Neural crest cell (in vitro differentiated cells): Measurements from ENCODE around the gene LACTBL1. TPM values are rescaled to one million over a fixed set of nuclear protein-coding genes. Genes with fewer than 3 reads are reported as not detected.

Experiments
- DNase-seq: peaks from one replicate; pipeline ENCODE4 v3.0.0; 2021; ENCODE audit warnings: low read depth, mixed read lengths, low spot score
- H3K27ac Mint-ChIP-seq: one replicate; pipeline ENCODE4 v1.8.0; 2021; ENCODE audit warnings: mild to moderate bottlenecking, mixed read lengths; ENCODE audit not compliant: unreplicated experiment
- H3K27me3 Mint-ChIP-seq: 2 replicates; pipeline ENCODE4 v1.8.0; 2021; ENCODE audit warnings: low read depth, mild to moderate bottlenecking, mixed read lengths
- H3K36me3 Mint-ChIP-seq: 2 replicates; pipeline ENCODE4 v1.8.0; 2021; ENCODE audit warnings: low read depth, mild to moderate bottlenecking, mixed read lengths
- H3K4me1 Mint-ChIP-seq: 2 replicates; pipeline ENCODE4 v1.8.0; 2021; ENCODE audit warnings: mixed read lengths
- H3K4me3 Mint-ChIP-seq: one replicate; pipeline ENCODE4 v1.8.0; 2021; ENCODE audit warnings: mild to moderate bottlenecking, mixed read lengths
- H3K9me3 Mint-ChIP-seq: 2 replicates; pipeline ENCODE4 v1.8.0; 2021; ENCODE audit warnings: mixed read lengths
- CTCF ChIP-seq: fragments of 200-600 bp; sonication (generic); conservative IDR thresholded peaks from 2 replicates; pipeline ENCODE4 v1.5.0; 2021; ENCODE audit warnings: antibody characterized with exemption, mild to moderate bottlenecking
- total RNA-seq: library from RNA; stranded (reverse); gene quantifications from 2 replicates; pipeline ENCODE4 v1.2.1, GENCODE V29; 2021

The LACTBL1 gene
- total RNA-seq, 1 donor from 2014 or later = not detected

- Mint-ChIP-seq H3K27me3 (peaks cover 14% of the 10 kb centered on the region), H3K4me3 (no peak overlapping the region), H3K9me3 (peaks cover 11% of the 10 kb centered on the region), H3K36me3 (peaks cover 6% of the 10 kb centered on the region), H3K27ac (no peak overlapping the region), H3K4me1 (no peaks in the 10 kb centered on the region)
- DNase-seq = no peak
- TF ChIP-seq CTCF = no peak
These were observed 10.1 kb downstream of the LACTBL1 start for GRCh38 chr1:22962558-22962957.

GRCh38 chr1:22959545-22960360, 12.9 kb downstream of the LACTBL1 start:
- H3K9me3 Mint-ChIP-seq = no peaks in the 10 kb centered on the region
- H3K27me3 Mint-ChIP-seq = no peaks in the 10 kb centered on the region
- no peaks in the 10 kb centered on the region for H3K36me3 Mint-ChIP-seq
- no peak for DNase-seq
- H3K4me1 Mint-ChIP-seq = no peaks in the 10 kb centered on the region
- no peak overlapping the region for H3K4me3 Mint-ChIP-seq
- H3K27ac Mint-ChIP-seq = no peak overlapping the region
- TF ChIP-seq CTCF = no peak

- Mint-ChIP-seq H3K36me3 (no peaks in the 10 kb centered on the region), H3K4me1 (no peaks in the 10 kb centered on the region), H3K4me3 (no peak overlapping the region), H3K27ac (no peak overlapping the region), H3K9me3 (no peaks in the 10 kb centered on the region), H3K27me3 (no peaks in the 10 kb centered on the region)
- TF ChIP-seq CTCF = no peak
- no peak for DNase-seq
These were observed 14.1 kb downstream of the LACTBL1 start for GRCh38 chr1:22958556-22958955.

- DNase-seq = no peak
- no peaks in the 10 kb centered on the region for H3K27me3 Mint-ChIP-seq
- no peaks in the 10 kb centered on the region for H3K4me1 Mint-ChIP-seq
- H3K9me3 Mint-ChIP-seq = no peaks in the 10 kb centered on the region
- no peak for TF ChIP-seq CTCF
- H3K27ac Mint-ChIP-seq = no peak overlapping the region
- H3K36me3 Mint-ChIP-seq = no peaks in the 10 kb centered on the region
- no peak overlapping the region for H3K4me3 Mint-ChIP-seq
These were observed 15.6 kb downstream of the LACTBL1 start for GRCh38 chr1:22957066-22957465.

GRCh38 chr1:22955146-22955545, 17.5 kb downstream of the LACTBL1 start:
- no peak for TF ChIP-seq CTCF
- H3K27ac Mint-ChIP-seq = no peak overlapping the region
- H3K4me3 Mint-ChIP-seq = no peak overlapping the region
- no peaks in the 10 kb centered on the region for H3K9me3 Mint-ChIP-seq
- DNase-seq = no peak
- H3K36me3 Mint-ChIP-seq = no peaks in the 10 kb centered on the region
- no peaks in the 10 kb centered on the region for H3K27me3 Mint-ChIP-seq
- H3K4me1 Mint-ChIP-seq = no peaks in the 10 kb centered on the region
